ENCODE data around the gene UBASH3A. TPM values are rescaled to one million over a fixed set of nuclear protein-coding genes. Genes with fewer than 3 reads are reported as not detected.

Gene UBASH3A
- total RNA-seq, 3 donors from 2014 or later = 0.32 to 1.5 (median 0.66) TPM

GRCh38 chr21:42358261-42358660, 45.4 kb upstream of the UBASH3A start:
- intact Hi-C loops (cut with DNase I; ENCODE audit: low total_unique reads) = no loop called here
- H3K4me3 ChIP-seq = no peak overlapping the region
- no peak overlapping the region for H3K27ac ChIP-seq
- TF ChIP-seq CTCF (IDR thresholded peaks at IDR 0.05) (no peak), POLR2AphosphoS5 (IDR thresholded peaks at IDR 0.05) (no peak), POLR2A (IDR thresholded peaks at IDR 0.05) (no peak)
- H3K4me1 ChIP-seq = no peaks in the 10 kb centered on the region
- H3K27me3 ChIP-seq = no peaks in the 10 kb centered on the region
- H3K36me3 ChIP-seq = no peaks in the 10 kb centered on the region
- no peak for DNase-seq (ENCODE audit: low spot score in 2 of 2)
- peaks cover 8 to 11% of the 10 kb centered on the region in 2 donors for H3K9me3 ChIP-seq

DNA sequence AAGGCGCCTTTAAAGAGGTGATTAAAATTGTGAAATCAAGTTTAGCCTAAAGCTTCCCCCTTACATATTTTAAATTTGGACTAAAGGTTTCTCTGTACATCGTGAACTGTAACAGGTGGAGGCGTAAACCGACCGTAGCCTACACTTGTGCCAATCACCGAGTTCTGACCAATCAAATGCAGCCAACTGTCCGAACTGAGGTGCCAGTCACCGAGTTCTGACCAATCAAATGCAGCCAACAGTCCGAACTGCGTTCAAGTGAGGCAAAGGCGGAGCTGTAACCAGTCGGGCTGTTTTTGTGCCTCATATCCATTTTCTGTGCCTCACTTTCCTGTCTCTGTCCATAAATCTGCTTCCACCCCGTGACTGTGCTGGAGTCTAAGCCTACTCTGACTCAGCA, 44.8 kb upstream of the UBASH3A start:
- Histone ChIP-seq H3K4me1 (no peaks in the 10 kb centered on the region), H3K27me3 (no peaks in the 10 kb centered on the region), H3K9me3 (peaks cover 8 to 11% of the 10 kb centered on the region in 2 donors), H3K36me3 (no peaks in the 10 kb centered on the region), H3K27ac (no peak overlapping the region), H3K4me3 (no peak overlapping the region)
- TF ChIP-seq POLR2AphosphoS5 (IDR thresholded peaks at IDR 0.05) = no peak
- TF ChIP-seq POLR2A (IDR thresholded peaks at IDR 0.05) = no peak
- TF ChIP-seq CTCF (IDR thresholded peaks at IDR 0.05) = no peak
- no peak for DNase-seq (ENCODE audit: low spot score in 2 of 2)
- intact Hi-C loops (cut with DNase I; ENCODE audit: low total_unique reads) = no loop called here

GRCh38 chr21:42360317-42360716, 43.4 kb upstream of the UBASH3A start:
- no peaks in the 10 kb centered on the region for H3K4me1 ChIP-seq
- peaks cover 0 to 8% of the 10 kb centered on the region in 2 donors for H3K27me3 ChIP-seq
- H3K9me3 ChIP-seq = peaks cover 8 to 11% of the 10 kb centered on the region in 2 donors
- H3K4me3 ChIP-seq = no peak overlapping the region
- H3K27ac ChIP-seq = no peak overlapping the region
- H3K36me3 ChIP-seq = no peaks in the 10 kb centered on the region
- no peak for DNase-seq (ENCODE audit: low spot score in 2 of 2)
- TF ChIP-seq POLR2A (IDR thresholded peaks at IDR 0.05) = no peak
- no peak for TF ChIP-seq POLR2AphosphoS5 (IDR thresholded peaks at IDR 0.05)
- TF ChIP-seq CTCF (IDR thresholded peaks at IDR 0.05) = no peak
- intact Hi-C loops (cut with DNase I; ENCODE audit: low total_unique reads) = no loop called here

- H3K9me3 ChIP-seq = peaks cover 8 to 11% of the 10 kb centered on the region in 2 donors
- H3K4me3 ChIP-seq = no peak overlapping the region
- intact Hi-C loops (cut with DNase I; ENCODE audit: low total_unique reads) = no loop called here
- no peaks in the 10 kb centered on the region for H3K4me1 ChIP-seq
- peaks cover 0 to 9% of the 10 kb centered on the region in 2 donors for H3K27me3 ChIP-seq
- H3K27ac ChIP-seq = no peak overlapping the region
- TF ChIP-seq POLR2A (IDR thresholded peaks at IDR 0.05) (no peak), CTCF (IDR thresholded peaks at IDR 0.05) (no peak), POLR2AphosphoS5 (IDR thresholded peaks at IDR 0.05) (no peak)
- H3K36me3 ChIP-seq = no peaks in the 10 kb centered on the region
- DNase-seq (ENCODE audit: low spot score in 2 of 2) = no peak
These were observed 42.4 kb upstream of the UBASH3A start for GRCh38 chr21:42361286-42361685.

- H3K36me3 ChIP-seq = no peaks in the 10 kb centered on the region
- peaks cover 4 to 8% of the 10 kb centered on the region in 2 donors for H3K9me3 ChIP-seq
- H3K27me3 ChIP-seq = peaks cover 0 to 9% of the 10 kb centered on the region in 2 donors
- no peak overlapping the region for H3K4me3 ChIP-seq
- no peak overlapping the region for H3K27ac ChIP-seq
- intact Hi-C loops (cut with DNase I; ENCODE audit: low total_unique reads) = no loop called here
- H3K4me1 ChIP-seq = no peaks in the 10 kb centered on the region
- TF ChIP-seq CTCF (IDR thresholded peaks at IDR 0.05) = no peak
- no peak for TF ChIP-seq POLR2AphosphoS5 (IDR thresholded peaks at IDR 0.05)
- TF ChIP-seq POLR2A (IDR thresholded peaks at IDR 0.05) = no peak
- DNase-seq (ENCODE audit: low spot score in 2 of 2) = no peak
These were observed 41.5 kb upstream of the UBASH3A start for GRCh38 chr21:42362198-42362597.
